Body of pancreas (tissue), 4 donors: ENCODE data around the gene POC1A. TPM values are rescaled to one million over a fixed set of nuclear protein-coding genes. Genes with fewer than 3 reads are reported as not detected.
A peak's percentile ranks its signal among the peaks of the same experiment; 100 is the strongest.

Source experiments
- ATAC-seq: fragments of 150-250 bp; one replicate; pipeline ENCODE4 v1.9.1; 2016
- DNase-seq, 4 donors: peaks; one replicate each; pipeline ENCODE4 v3.0.0-alpha.2; 2019
- H3K27ac ChIP-seq, 4 donors: fragments of 200-600 bp; sonication (generic); 1 replicate in 3 of 4; 2 replicates in 1 of 4; pipeline versions ENCODE4 v1.5.1 to v1.6.1; 2016 to 2019; ENCODE audit warnings: mild to moderate bottlenecking in 1 of 4, mixed read lengths in 1 of 4, moderate library complexity in 1 of 4
- H3K27me3 ChIP-seq, 2 donors: fragments of 200-600 bp; sonication (generic); one replicate each; pipeline ENCODE4 v1.6.0; 2016; ENCODE audit warnings: mild to moderate bottlenecking in 1 of 2
- H3K36me3 ChIP-seq, 2 donors: fragments of 200-600 bp; sonication (generic); replicated peaks in 1 of 2; 2 replicates each; pipeline ENCODE4 v1.5.1; 2016; ENCODE audit warnings: low read depth in 2 of 2; ENCODE audit not compliant: insufficient read depth in 1 of 2
- H3K4me1 ChIP-seq: fragments of 200-600 bp; sonication (generic); one replicate; pipeline ENCODE4 v1.6.0; 2016
- H3K4me3 ChIP-seq, 2 donors: fragments of 200-600 bp; sonication (generic); 1 replicate in 1 of 2; 2 replicates in 1 of 2; pipeline ENCODE4 v1.5.1; 2016 to 2019
- H3K9me3 ChIP-seq, 3 donors: fragments of 200-600 bp; sonication (generic); 1 replicate in 2 of 3; 2 replicates in 1 of 3; pipeline ENCODE4 v1.5.1; 2016
- POLR2A ChIP-seq, 3 donors: fragments of 450-650 bp; IDR thresholded peaks; one replicate each; pipeline ENCODE4 v1.6.1; 2016; ENCODE audit warnings: antibody characterized with exemption in 3 of 3, mild to moderate bottlenecking in 2 of 3
- WGBS, 2 donors: methylation state at CpG; one replicate each; pipeline ENCODE4 v1.1.5; 2017; 5-methylcytosine and 5-hydroxymethylcytosine counted together
- intact Hi-C: fragments of 100-400 bp; cut with DNase I; formaldehyde crosslinking; loops from one replicate; pipeline ENCODE4 v1.15.1; 2023
- total RNA-seq, 2 donors: library from RNA; depleted of rRNA; stranded (reverse); fragments of >200 nt; gene quantifications; one replicate each; pipeline ENCODE4 v1.1.0, GENCODE V29; 2016
- TF ChIP-seq, protein P1 (sequence below), 7 experiments: fragments of 450-650 bp in 4 of 7; fragments of 200-600 bp in 3 of 7; sonication (generic) in 3 of 7; IDR thresholded peaks; one replicate each; pipeline ENCODE4 v1.5.1; 2016 to 2019; ENCODE audit warnings: antibody characterized with exemption in 7 of 7

Gene POC1A
- total RNA-seq, 2 donors from 2014 or later, result 0.26 to 3.3 TPM

GRCh38 chr3:52063026-52063723, 91.0 kb downstream of the POC1A start:
- H3K4me1 ChIP-seq, result no peaks in the 10 kb centered on the region
- DNase-seq (no peak), ATAC-seq (no peak)
- TF ChIP-seq, protein P1, sequence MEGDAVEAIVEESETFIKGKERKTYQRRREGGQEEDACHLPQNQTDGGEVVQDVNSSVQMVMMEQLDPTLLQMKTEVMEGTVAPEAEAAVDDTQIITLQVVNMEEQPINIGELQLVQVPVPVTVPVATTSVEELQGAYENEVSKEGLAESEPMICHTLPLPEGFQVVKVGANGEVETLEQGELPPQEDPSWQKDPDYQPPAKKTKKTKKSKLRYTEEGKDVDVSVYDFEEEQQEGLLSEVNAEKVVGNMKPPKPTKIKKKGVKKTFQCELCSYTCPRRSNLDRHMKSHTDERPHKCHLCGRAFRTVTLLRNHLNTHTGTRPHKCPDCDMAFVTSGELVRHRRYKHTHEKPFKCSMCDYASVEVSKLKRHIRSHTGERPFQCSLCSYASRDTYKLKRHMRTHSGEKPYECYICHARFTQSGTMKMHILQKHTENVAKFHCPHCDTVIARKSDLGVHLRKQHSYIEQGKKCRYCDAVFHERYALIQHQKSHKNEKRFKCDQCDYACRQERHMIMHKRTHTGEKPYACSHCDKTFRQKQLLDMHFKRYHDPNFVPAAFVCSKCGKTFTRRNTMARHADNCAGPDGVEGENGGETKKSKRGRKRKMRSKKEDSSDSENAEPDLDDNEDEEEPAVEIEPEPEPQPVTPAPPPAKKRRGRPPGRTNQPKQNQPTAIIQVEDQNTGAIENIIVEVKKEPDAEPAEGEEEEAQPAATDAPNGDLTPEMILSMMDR (IDR thresholded peaks at IDR 0.05), result no peak
- TF ChIP-seq POLR2A (IDR thresholded peaks at IDR 0.05), result no peak
- intact Hi-C loops, result no loop called here
- H3K36me3 ChIP-seq, result no peaks in the 10 kb centered on the region
- H3K27ac ChIP-seq, result no peak overlapping the region
- no peak overlapping the region for H3K4me3 ChIP-seq
- no peaks in the 10 kb centered on the region for H3K27me3 ChIP-seq
- no peaks in the 10 kb centered on the region for H3K9me3 ChIP-seq
- WGBS, 2 donors, result 72 to 79% methylated on average over 10 to 14 of the region's 14 CpGs

DNA sequence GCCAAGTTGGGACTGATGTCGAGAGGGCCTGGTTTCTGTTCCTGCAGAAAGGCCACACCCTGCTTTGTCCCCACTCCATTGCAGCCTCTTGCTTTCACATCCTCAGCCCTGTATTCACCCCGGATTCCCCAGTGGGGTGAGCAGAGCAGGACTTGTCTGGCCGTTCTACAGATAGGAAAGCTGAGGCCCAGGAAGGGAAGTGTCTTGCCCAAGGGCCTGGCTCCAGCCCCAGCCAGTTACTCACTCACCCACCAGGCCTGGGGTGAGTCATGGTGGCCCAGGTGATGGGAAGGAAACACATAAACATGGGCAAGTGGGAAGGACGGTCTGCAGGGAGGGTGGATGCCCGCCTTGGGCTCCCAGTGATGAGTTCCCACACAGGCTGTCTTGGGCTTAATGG, 91.7 kb downstream of the POC1A start:
- intact Hi-C loops, result no loop called here
- Histone ChIP-seq H3K36me3 (no peaks in the 10 kb centered on the region), H3K27me3 (no peaks in the 10 kb centered on the region), H3K27ac (no peak overlapping the region), H3K4me1 (peaks cover 5% of the 10 kb centered on the region), H3K9me3 (no peaks in the 10 kb centered on the region), H3K4me3 (no peak overlapping the region)
- 61 to 72% methylated on average over 5 of the region's 5 CpGs for WGBS, 2 donors
- TF ChIP-seq, protein P1 (IDR thresholded peaks at IDR 0.05), result no peak
- no peak for TF ChIP-seq POLR2A (IDR thresholded peaks at IDR 0.05)
- DNase-seq (peak in 1 of 4 donors; percentile 48), ATAC-seq (no peak)

- no peaks in the 10 kb centered on the region for H3K27me3 ChIP-seq
- intact Hi-C loops, result no loop called here
- H3K36me3 ChIP-seq, result no peaks in the 10 kb centered on the region
- H3K27ac ChIP-seq, result no peak overlapping the region
- peaks cover 12% of the 10 kb centered on the region for H3K4me1 ChIP-seq
- H3K4me3 ChIP-seq, result no peak overlapping the region
- ATAC-seq (no peak), DNase-seq (no peak)
- 74 to 87% methylated on average over 4 of the region's 4 CpGs for WGBS, 2 donors
- H3K9me3 ChIP-seq, result no peaks in the 10 kb centered on the region
- TF ChIP-seq POLR2A (IDR thresholded peaks at IDR 0.05), result no peak
- TF ChIP-seq, protein P1 (IDR thresholded peaks at IDR 0.05), result no peak
These were observed 92.9 kb downstream of the POC1A start for GRCh38 chr3:52061121-52061910.

- DNase-seq (no peak), ATAC-seq (no peak)
- intact Hi-C loops, result no loop called here
- 85 to 89% methylated on average over 7 of the region's 7 CpGs for WGBS, 2 donors
- Histone ChIP-seq H3K27me3 (no peaks in the 10 kb centered on the region), H3K27ac (no peak overlapping the region), H3K36me3 (no peaks in the 10 kb centered on the region), H3K9me3 (no peaks in the 10 kb centered on the region), H3K4me3 (no peak overlapping the region), H3K4me1 (peaks cover 22% of the 10 kb centered on the region)
- TF ChIP-seq, protein P1 (IDR thresholded peaks at IDR 0.05), result no peak
- TF ChIP-seq POLR2A (IDR thresholded peaks at IDR 0.05), result no peak
These were observed 94.4 kb downstream of the POC1A start for GRCh38 chr3:52059781-52060180.
